ENCODE data around the gene AMACR. TPM values are rescaled to one million over a fixed set of nuclear protein-coding genes. Genes with fewer than 3 reads are reported as not detected.

AMACR gene
- total and polyA plus RNA-seq, 2 experiments from 2014 or later = 6.7 to 12.6 TPM

DNA sequence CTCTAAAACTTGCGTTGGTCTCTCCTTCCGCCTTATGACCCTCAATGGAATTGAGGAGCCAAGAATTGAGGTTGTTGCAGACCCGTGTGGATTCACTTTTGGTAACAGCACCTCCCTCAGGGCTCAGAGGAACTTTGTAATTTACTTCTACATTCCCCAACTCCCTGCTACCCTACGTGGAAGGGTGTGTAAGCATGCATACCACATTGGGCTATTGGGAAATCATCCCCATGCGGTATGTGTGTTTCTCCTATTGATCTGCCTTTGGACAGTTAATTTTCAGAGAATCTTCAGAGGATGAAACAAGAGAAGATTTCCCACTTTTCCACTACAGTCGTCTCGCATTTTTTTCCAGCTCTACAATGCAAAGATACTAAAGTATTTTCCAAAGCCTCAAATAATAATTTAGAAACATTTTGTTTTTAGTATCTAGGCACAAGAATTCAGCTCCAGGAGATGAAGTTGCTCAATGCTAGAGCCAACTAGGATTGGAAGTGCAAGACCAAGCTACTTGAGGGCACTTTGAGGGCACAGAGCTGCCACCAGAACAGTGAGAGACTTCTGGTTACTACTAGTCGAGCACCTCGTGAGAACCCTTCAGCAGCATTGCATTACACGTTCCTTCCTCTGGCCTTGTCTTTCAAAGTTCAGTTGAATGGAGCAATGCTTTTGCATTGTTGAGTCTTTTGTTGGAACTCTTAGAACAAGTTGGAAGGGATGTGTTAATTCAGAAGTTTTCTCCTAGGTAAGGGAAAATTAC is 31.7 kb upstream of the AMACR start:
- TF ChIP-seq NANOG (IDR thresholded peaks at IDR 0.05; ENCODE audit: borderline replicate concordance) = no peak
- TF ChIP-seq, protein P1, sequence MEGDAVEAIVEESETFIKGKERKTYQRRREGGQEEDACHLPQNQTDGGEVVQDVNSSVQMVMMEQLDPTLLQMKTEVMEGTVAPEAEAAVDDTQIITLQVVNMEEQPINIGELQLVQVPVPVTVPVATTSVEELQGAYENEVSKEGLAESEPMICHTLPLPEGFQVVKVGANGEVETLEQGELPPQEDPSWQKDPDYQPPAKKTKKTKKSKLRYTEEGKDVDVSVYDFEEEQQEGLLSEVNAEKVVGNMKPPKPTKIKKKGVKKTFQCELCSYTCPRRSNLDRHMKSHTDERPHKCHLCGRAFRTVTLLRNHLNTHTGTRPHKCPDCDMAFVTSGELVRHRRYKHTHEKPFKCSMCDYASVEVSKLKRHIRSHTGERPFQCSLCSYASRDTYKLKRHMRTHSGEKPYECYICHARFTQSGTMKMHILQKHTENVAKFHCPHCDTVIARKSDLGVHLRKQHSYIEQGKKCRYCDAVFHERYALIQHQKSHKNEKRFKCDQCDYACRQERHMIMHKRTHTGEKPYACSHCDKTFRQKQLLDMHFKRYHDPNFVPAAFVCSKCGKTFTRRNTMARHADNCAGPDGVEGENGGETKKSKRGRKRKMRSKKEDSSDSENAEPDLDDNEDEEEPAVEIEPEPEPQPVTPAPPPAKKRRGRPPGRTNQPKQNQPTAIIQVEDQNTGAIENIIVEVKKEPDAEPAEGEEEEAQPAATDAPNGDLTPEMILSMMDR (conservative IDR thresholded peaks at IDR 0.05; ENCODE audit: low read depth in 2 of 2) = peak in 1 of 2 experiments; percentile 32; a peak in 1 of 4 replicates
- Histone ChIP-seq H2AFZ (no peak overlapping the region; the same call in 1 of the 2 replicates), H3K4me3 (no peak overlapping the region), H4K20me1 (replicated peaks; ENCODE audit: insufficient read depth) (no peaks in the 10 kb centered on the region), H3K36me3 (ENCODE audit: insufficient read depth) (no peaks in the 10 kb centered on the region), H3K9me2 (ENCODE audit: insufficient read depth) (peaks cover 21% of the 10 kb centered on the region), H3K27me3 (ENCODE audit: insufficient read depth) (no peaks in the 10 kb centered on the region), H3K27ac (ENCODE audit: low read depth) (0 out of 2 replicates have a peak overlapping the region, but pooled peaks have one; percentile 41), H3K4me2 (no peak overlapping the region), H3K79me2 (replicated peaks; ENCODE audit: insufficient read depth) (no peaks in the 10 kb centered on the region), H3F3A (replicated peaks; ENCODE audit: low read depth) (no peaks in the 10 kb centered on the region), H3K4me1 (ENCODE audit: insufficient read depth) (no peaks in the 10 kb centered on the region; the same call in 1 of the 2 replicates)
- peaks cover 13% of the 10 kb centered on the region for H3K4me1 Mint-ChIP-seq
- ATAC-seq (peak; percentile 30; the same call in 1 of the 3 replicates), DNase-seq (ENCODE audit: low spot score) (peak; percentile 17)
- peaks cover 4% of the 10 kb centered on the region for H3K36me3 Mint-ChIP-seq (ENCODE audit: low read depth)
- no peak overlapping the region for H3K27ac Mint-ChIP-seq
- peaks cover 2% of the 10 kb centered on the region for H3K27me3 Mint-ChIP-seq (ENCODE audit: insufficient read depth, low read depth, poor library complexity)
- H3K9me3 Mint-ChIP-seq = no peaks in the 10 kb centered on the region
- no peak overlapping the region for H3K4me3 Mint-ChIP-seq

- no peak for DNase-seq (ENCODE audit: low spot score)
- H3K27ac ChIP-seq (ENCODE audit: low read depth) = no peak overlapping the region
- no peak overlapping the region for H3K4me2 ChIP-seq
- no peaks in the 10 kb centered on the region for H3K79me2 ChIP-seq (replicated peaks; ENCODE audit: insufficient read depth)
- Mint-ChIP-seq H3K4me1 (peaks cover 13% of the 10 kb centered on the region), H3K9me3 (no peaks in the 10 kb centered on the region), H3K27me3 (ENCODE audit: insufficient read depth, low read depth, poor library complexity) (peaks cover 2% of the 10 kb centered on the region), H3K36me3 (ENCODE audit: low read depth) (peaks cover 4% of the 10 kb centered on the region), H3K27ac (no peak overlapping the region), H3K4me3 (no peak overlapping the region)
- H2AFZ ChIP-seq = no peak overlapping the region
- H3K4me3 ChIP-seq = no peak overlapping the region
- no peak for ATAC-seq
- H3K27me3 ChIP-seq (ENCODE audit: insufficient read depth) = no peaks in the 10 kb centered on the region
- H4K20me1 ChIP-seq (replicated peaks; ENCODE audit: insufficient read depth) = no peaks in the 10 kb centered on the region
- H3F3A ChIP-seq (replicated peaks; ENCODE audit: low read depth) = no peaks in the 10 kb centered on the region
- H3K9me2 ChIP-seq (ENCODE audit: insufficient read depth) = peaks cover 21% of the 10 kb centered on the region
- TF ChIP-seq ZNF462 (CRISPR knock-in tag; IDR thresholded peaks at IDR 0.05) = no peak
- TF ChIP-seq, protein P1 (conservative IDR thresholded peaks at IDR 0.05; ENCODE audit: low read depth in 2 of 2) = no peak
- no peak for TF ChIP-seq EZH2phosphoT487 (IDR thresholded peaks at IDR 0.05; ENCODE audit: unreplicated experiment)
- TF ChIP-seq POLR2AphosphoS5 (IDR thresholded peaks at IDR 0.05; ENCODE audit: low read depth) = no peak
- no peak for TF ChIP-seq STAT1 (IDR thresholded peaks at IDR 0.05; ENCODE audit: unreplicated experiment)
- no peak for TF ChIP-seq ZNF331 (CRISPR knock-in tag; IDR thresholded peaks at IDR 0.05; ENCODE audit: low read depth)
- no peaks in the 10 kb centered on the region; the same call in 1 of the 2 replicates for H3K4me1 ChIP-seq (ENCODE audit: insufficient read depth)
- H3K36me3 ChIP-seq (ENCODE audit: insufficient read depth) = no peaks in the 10 kb centered on the region
These were observed 31.0 kb upstream of the AMACR start for GRCh38 chr5:34038838-34039237.
